ENCODE data around the gene CUX1.

- TF ChIP-seq NR1H2 (CRISPR knock-in tag; IDR thresholded peaks at IDR 0.05; ENCODE audit: borderline replicate concordance, low read depth) = no peak
- no peak for TF ChIP-seq NFATC3 (CRISPR knock-in tag; IDR thresholded peaks at IDR 0.05)
- TF ChIP-seq ZFP41 (CRISPR knock-in tag; IDR thresholded peaks at IDR 0.05; ENCODE audit: borderline replicate concordance) = no peak
Measured at GRCh38 chr7:101824440-101824839, 7.0 kb downstream of the CUX1 start.
